Right lobe of liver (tissue), 4 donors: ENCODE results near the gene ADGRB3.

ENCODE experiments used
- CTCF ChIP-seq, 4 donors: fragments of 200-600 bp in 3 of 4; fragments of 450-650 bp in 1 of 4; IDR thresholded peaks; one replicate each; pipeline versions ENCODE4 v1.5.1 to v1.8.0; 2016 to 2022; ENCODE audit warnings: antibody characterized with exemption in 4 of 4, mild to moderate bottlenecking in 2 of 4
- POLR2A ChIP-seq: fragments of 450-650 bp; IDR thresholded peaks from one replicate; pipeline ENCODE4 v1.6.1; 2017; ENCODE audit warnings: antibody characterized with exemption, mild to moderate bottlenecking
- donor health status: DM: no; HTN: no; CAD: no.
- donor health status: DM: no; HTN: no; CAD: no.
- donor health status: DM: no; HTN: yes; CAD: no.

DNA sequence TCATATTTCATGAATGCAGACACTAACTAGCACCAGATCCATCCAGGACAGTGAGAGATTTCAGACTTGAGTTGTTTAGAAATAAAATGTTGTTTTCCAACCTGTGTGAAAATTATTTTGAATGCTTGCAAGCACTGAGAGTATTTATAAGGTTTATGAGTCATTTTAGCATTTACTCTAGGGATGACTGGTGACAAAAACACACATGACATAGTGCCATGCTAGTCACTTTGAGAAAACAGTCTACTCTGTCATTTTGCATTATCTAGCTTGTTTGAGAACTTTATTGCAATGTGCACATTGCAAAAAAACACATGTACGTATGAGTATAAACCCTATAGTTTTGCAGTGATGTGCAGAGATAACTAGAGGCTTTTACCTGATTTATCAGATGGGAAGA, 705.1 kb downstream of the ADGRB3 start:
- TF ChIP-seq CTCF (IDR thresholded peaks at IDR 0.05): no peak
- TF ChIP-seq POLR2A: no peak
